ENCODE measurements around the gene OR6K2.

The OR6K2 gene

GRCh38 chr1:158700552-158700951, at the start of gene OR6K2:
Gene OR6K2, minus strand, starts transcription at chr1:158700652. Its CDS starts 0 bp downstream, at chr1:158700652.
- no peak within 1 kb of the TSS for H3K4me3 ChIP-seq (ENCODE audit: low read length)
- H3K9me3 ChIP-seq (ENCODE audit: control insufficient read depth, low read length): no peaks in the 10 kb centered on the region
- peaks cover 5% of the 10 kb centered on the region for H3K27me3 ChIP-seq (replicated peaks; ENCODE audit: control insufficient read depth, insufficient read depth, low read length)
- no peaks in the 10 kb centered on the region for H3K4me1 ChIP-seq (ENCODE audit: control insufficient read depth, insufficient read depth, low read length)
- DNase-seq (ENCODE audit: low read depth): no peak
- H3K9ac ChIP-seq (ENCODE audit: low read length): no peak within 1 kb of the TSS
- no peaks in the 10 kb centered on the region for H3K36me3 ChIP-seq (ENCODE audit: control insufficient read depth, insufficient read depth, low read length, severe bottlenecking)

GRCh38 chr1:158735848-158736247, 35.4 kb upstream of the OR6K2 start:
- H3K4me3 ChIP-seq (ENCODE audit: low read length): no peak overlapping the region
- H3K9me3 ChIP-seq (ENCODE audit: control insufficient read depth, low read length): no peaks in the 10 kb centered on the region
- DNase-seq (ENCODE audit: low read depth): no peak
- H3K27me3 ChIP-seq (replicated peaks; ENCODE audit: control insufficient read depth, insufficient read depth, low read length): peaks cover 8% of the 10 kb centered on the region
- H3K36me3 ChIP-seq (ENCODE audit: control insufficient read depth, insufficient read depth, low read length, severe bottlenecking): no peaks in the 10 kb centered on the region
- H3K4me1 ChIP-seq (ENCODE audit: control insufficient read depth, insufficient read depth, low read length): peaks cover 3% of the 10 kb centered on the region
- no peak overlapping the region for H3K9ac ChIP-seq (ENCODE audit: low read length)

- Histone ChIP-seq H3K9me3 (ENCODE audit: control insufficient read depth, low read length) (no peaks in the 10 kb centered on the region), H3K4me1 (ENCODE audit: control insufficient read depth, insufficient read depth, low read length) (peaks cover 3% of the 10 kb centered on the region), H3K36me3 (ENCODE audit: control insufficient read depth, insufficient read depth, low read length, severe bottlenecking) (no peaks in the 10 kb centered on the region), H3K9ac (ENCODE audit: low read length) (no peak overlapping the region), H3K4me3 (ENCODE audit: low read length) (no peak overlapping the region), H3K27me3 (replicated peaks; ENCODE audit: control insufficient read depth, insufficient read depth, low read length) (peaks cover 8% of the 10 kb centered on the region)
- DNase-seq (ENCODE audit: low read depth): no peak
These were observed 32.1 kb upstream of the OR6K2 start for GRCh38 chr1:158732524-158732923.

- no peaks in the 10 kb centered on the region for H3K36me3 ChIP-seq (ENCODE audit: control insufficient read depth, insufficient read depth, low read length, severe bottlenecking)
- no peaks in the 10 kb centered on the region for H3K9me3 ChIP-seq (ENCODE audit: control insufficient read depth, low read length)
- peaks cover 8% of the 10 kb centered on the region for H3K27me3 ChIP-seq (replicated peaks; ENCODE audit: control insufficient read depth, insufficient read depth, low read length)
- peaks cover 3% of the 10 kb centered on the region for H3K4me1 ChIP-seq (ENCODE audit: control insufficient read depth, insufficient read depth, low read length)
- no peak for DNase-seq (ENCODE audit: low read depth)
- H3K4me3 ChIP-seq (ENCODE audit: low read length): no peak overlapping the region
- H3K9ac ChIP-seq (ENCODE audit: low read length): no peak overlapping the region
These were observed 31.3 kb upstream of the OR6K2 start for GRCh38 chr1:158731707-158732106.

- no peaks in the 10 kb centered on the region for H3K36me3 ChIP-seq (ENCODE audit: control insufficient read depth, insufficient read depth, low read length, severe bottlenecking)
- no peak overlapping the region for H3K4me3 ChIP-seq (ENCODE audit: low read length)
- H3K27me3 ChIP-seq (replicated peaks; ENCODE audit: control insufficient read depth, insufficient read depth, low read length): peaks cover 8% of the 10 kb centered on the region
- no peaks in the 10 kb centered on the region for H3K9me3 ChIP-seq (ENCODE audit: control insufficient read depth, low read length)
- no peaks in the 10 kb centered on the region for H3K4me1 ChIP-seq (ENCODE audit: control insufficient read depth, insufficient read depth, low read length)
- no peak for DNase-seq (ENCODE audit: low read depth)
- H3K9ac ChIP-seq (ENCODE audit: low read length): no peak overlapping the region
These were observed 30.0 kb upstream of the OR6K2 start for GRCh38 chr1:158730453-158730852.

GRCh38 chr1:158728510-158729225, 28.2 kb upstream of the OR6K2 start:
- Histone ChIP-seq H3K27me3 (replicated peaks; ENCODE audit: control insufficient read depth, insufficient read depth, low read length) (peaks cover 8% of the 10 kb centered on the region), H3K36me3 (ENCODE audit: control insufficient read depth, insufficient read depth, low read length, severe bottlenecking) (no peaks in the 10 kb centered on the region), H3K4me3 (ENCODE audit: low read length) (no peak overlapping the region), H3K9ac (ENCODE audit: low read length) (no peak overlapping the region), H3K9me3 (ENCODE audit: control insufficient read depth, low read length) (no peaks in the 10 kb centered on the region), H3K4me1 (ENCODE audit: control insufficient read depth, insufficient read depth, low read length) (no peaks in the 10 kb centered on the region)
- no peak for DNase-seq (ENCODE audit: low read depth)

GRCh38 chr1:158724442-158724841, 24.0 kb upstream of the OR6K2 start:
- Histone ChIP-seq H3K4me1 (ENCODE audit: control insufficient read depth, insufficient read depth, low read length) (no peaks in the 10 kb centered on the region), H3K9ac (ENCODE audit: low read length) (no peak overlapping the region), H3K9me3 (ENCODE audit: control insufficient read depth, low read length) (no peaks in the 10 kb centered on the region), H3K36me3 (ENCODE audit: control insufficient read depth, insufficient read depth, low read length, severe bottlenecking) (no peaks in the 10 kb centered on the region), H3K4me3 (ENCODE audit: low read length) (no peak overlapping the region), H3K27me3 (replicated peaks; ENCODE audit: control insufficient read depth, insufficient read depth, low read length) (peaks cover 4% of the 10 kb centered on the region)
- no peak for DNase-seq (ENCODE audit: low read depth)

- peaks cover 4% of the 10 kb centered on the region for H3K27me3 ChIP-seq (replicated peaks; ENCODE audit: control insufficient read depth, insufficient read depth, low read length)
- no peaks in the 10 kb centered on the region for H3K36me3 ChIP-seq (ENCODE audit: control insufficient read depth, insufficient read depth, low read length, severe bottlenecking)
- no peaks in the 10 kb centered on the region for H3K9me3 ChIP-seq (ENCODE audit: control insufficient read depth, low read length)
- H3K4me1 ChIP-seq (ENCODE audit: control insufficient read depth, insufficient read depth, low read length): no peaks in the 10 kb centered on the region
- no peak for DNase-seq (ENCODE audit: low read depth)
- H3K9ac ChIP-seq (ENCODE audit: low read length): no peak within 1 kb of the TSS
- H3K4me3 ChIP-seq (ENCODE audit: low read length): no peak within 1 kb of the TSS
These were observed 20.2 kb upstream of the OR6K2 start, which contains the start of gene OR6K3 for GRCh38 chr1:158720620-158721019. Gene OR6K3, minus strand, starts transcription at chr1:158720720. Its CDS starts 2,605 bp downstream, at chr1:158718115.

- Histone ChIP-seq H3K4me3 (ENCODE audit: low read length) (no peak overlapping the region), H3K27me3 (replicated peaks; ENCODE audit: control insufficient read depth, insufficient read depth, low read length) (peaks cover 4% of the 10 kb centered on the region), H3K36me3 (ENCODE audit: control insufficient read depth, insufficient read depth, low read length, severe bottlenecking) (no peaks in the 10 kb centered on the region), H3K9me3 (ENCODE audit: control insufficient read depth, low read length) (no peaks in the 10 kb centered on the region), H3K9ac (ENCODE audit: low read length) (no peak overlapping the region), H3K4me1 (ENCODE audit: control insufficient read depth, insufficient read depth, low read length) (no peaks in the 10 kb centered on the region)
- no peak for DNase-seq (ENCODE audit: low read depth)
These were observed 19.2 kb upstream of the OR6K2 start for GRCh38 chr1:158719664-158720063.

GRCh38 chr1:158717344-158717743, 16.9 kb upstream of the OR6K2 start:
- DNase-seq (ENCODE audit: low read depth): no peak
- no peaks in the 10 kb centered on the region for H3K36me3 ChIP-seq (ENCODE audit: control insufficient read depth, insufficient read depth, low read length, severe bottlenecking)

GRCh38 chr1:158716335-158716734, 15.9 kb upstream of the OR6K2 start:
- Histone ChIP-seq H3K4me1 (ENCODE audit: control insufficient read depth, insufficient read depth, low read length) (no peaks in the 10 kb centered on the region), H3K36me3 (ENCODE audit: control insufficient read depth, insufficient read depth, low read length, severe bottlenecking) (no peaks in the 10 kb centered on the region), H3K27me3 (replicated peaks; ENCODE audit: control insufficient read depth, insufficient read depth, low read length) (peaks cover 4% of the 10 kb centered on the region), H3K9me3 (ENCODE audit: control insufficient read depth, low read length) (no peaks in the 10 kb centered on the region), H3K4me3 (ENCODE audit: low read length) (no peak overlapping the region), H3K9ac (ENCODE audit: low read length) (no peak overlapping the region)
- DNase-seq (ENCODE audit: low read depth): no peak

More at GRCh38 chr1:158717344-158717743, 16.9 kb upstream of the OR6K2 start:
- no peaks in the 10 kb centered on the region for H3K4me1 ChIP-seq (ENCODE audit: control insufficient read depth, insufficient read depth, low read length)
- H3K27me3 ChIP-seq (replicated peaks; ENCODE audit: control insufficient read depth, insufficient read depth, low read length): peaks cover 4% of the 10 kb centered on the region
- H3K4me3 ChIP-seq (ENCODE audit: low read length): no peak overlapping the region
- no peak overlapping the region for H3K9ac ChIP-seq (ENCODE audit: low read length)
- H3K9me3 ChIP-seq (ENCODE audit: control insufficient read depth, low read length): no peaks in the 10 kb centered on the region

GRCh38 chr1:158714754-158715153, 14.3 kb upstream of the OR6K2 start:
- DNase-seq (ENCODE audit: low read depth): no peak
- no peak overlapping the region for H3K4me3 ChIP-seq (ENCODE audit: low read length)
- no peaks in the 10 kb centered on the region for H3K9me3 ChIP-seq (ENCODE audit: control insufficient read depth, low read length)
- H3K36me3 ChIP-seq (ENCODE audit: control insufficient read depth, insufficient read depth, low read length, severe bottlenecking): no peaks in the 10 kb centered on the region
- H3K27me3 ChIP-seq (replicated peaks; ENCODE audit: control insufficient read depth, insufficient read depth, low read length): peaks cover under 1% of the 10 kb centered on the region
- no peaks in the 10 kb centered on the region for H3K4me1 ChIP-seq (ENCODE audit: control insufficient read depth, insufficient read depth, low read length)
- H3K9ac ChIP-seq (ENCODE audit: low read length): no peak overlapping the region

All from adipocyte (in vitro differentiated cells).